ENCODE data around the gene KIF26B.

The KIF26B gene

GRCh38 chr1:245133995-245134715 is 20.6 kb upstream of the KIF26B start:
- no peak for DNase-seq

GRCh38 chr1:245142171-245142798 is 12.5 kb upstream of the KIF26B start:
- DNase-seq = no peak

GRCh38 chr1:245142976-245143375 is 11.8 kb upstream of the KIF26B start:
- DNase-seq = no peak

GRCh38 chr1:245143849-245144248 is 10.9 kb upstream of the KIF26B start:
- DNase-seq = no peak

GRCh38 chr1:245148069-245148468 is 6.7 kb upstream of the KIF26B start:
- DNase-seq = no peak

- no peak for DNase-seq
These were observed 5.9 kb upstream of the KIF26B start for GRCh38 chr1:245148861-245149260.

- DNase-seq = peak; percentile 72
These were observed 1.7 kb upstream of the KIF26B start for GRCh38 chr1:245153081-245153551.

GRCh38 chr1:245153552-245154428 is 995 bp upstream of the KIF26B start:
- DNase-seq = peak; percentile 23

GRCh38 chr1:245155272-245156040 is 671 bp downstream of the KIF26B start:
- DNase-seq = peak; percentile 34

- peak; percentile 77 for DNase-seq
These were observed 1.4 kb downstream of the KIF26B start for GRCh38 chr1:245156041-245156735.

- DNase-seq = peak; percentile 25
These were observed 2.1 kb downstream of the KIF26B start for GRCh38 chr1:245156736-245157505.

- DNase-seq = no peak
These were observed 4.1 kb downstream of the KIF26B start for GRCh38 chr1:245158913-245159312.

GRCh38 chr1:245160288-245160687 is 5.5 kb downstream of the KIF26B start:
- DNase-seq = no peak

- DNase-seq = no peak
These were observed 6.1 kb downstream of the KIF26B start for GRCh38 chr1:245160741-245161400.

GRCh38 chr1:245161866-245162265 is 7.1 kb downstream of the KIF26B start:
- DNase-seq = no peak

GRCh38 chr1:245166471-245166885 is 11.7 kb downstream of the KIF26B start:
- peak; percentile 6 for DNase-seq

GRCh38 chr1:245168086-245168485 is 13.3 kb downstream of the KIF26B start:
- no peak for DNase-seq

- no peak for DNase-seq
These were observed 14.1 kb downstream of the KIF26B start for GRCh38 chr1:245168906-245169305.

- no peak for DNase-seq
These were observed 14.6 kb downstream of the KIF26B start for GRCh38 chr1:245169376-245169775.

GRCh38 chr1:245172026-245172425 is 17.2 kb downstream of the KIF26B start:
- no peak for DNase-seq

GRCh38 chr1:245172829-245173228 is 18.0 kb downstream of the KIF26B start:
- no peak for DNase-seq
